ENCODE results near the gene ZBED3.

GRCh38 chr5:77066823-77067442, 20.2 kb downstream of the ZBED3 start:
- TF ChIP-seq CTCF (IDR thresholded peaks at IDR 0.05) (no peak), POLR2AphosphoS5 (IDR thresholded peaks at IDR 0.05) (no peak)
